ENCODE measurements around the gene PLA2G2E.
"Not testable (repeated sequence)": the region's sequence is repeated elsewhere in the genome, so short reads cannot be mapped to it uniquely, and the experiment has no call there.

PLA2G2E gene

GRCh38 chr1:19932866-19933265 is 9.4 kb upstream of the PLA2G2E start:
- Histone ChIP-seq H3K9me3 (ENCODE audit: control insufficient read depth in 2 of 2, low read length in 2 of 2) (peaks cover 20 to 22% of the 10 kb centered on the region in 2 donors), H3K27me3 (ENCODE audit: control insufficient read depth in 1 of 2, insufficient read depth in 2 of 2, low read length in 2 of 2) (no peaks in the 10 kb centered on the region)

GRCh38 chr1:19927130-19927421 is 3.7 kb upstream of the PLA2G2E start:
- H3K9ac ChIP-seq (ENCODE audit: low read length in 2 of 2); H3K4me3 ChIP-seq (ENCODE audit: low read length in 2 of 2); H3K27me3 ChIP-seq (ENCODE audit: control insufficient read depth in 1 of 2, insufficient read depth in 2 of 2, low read length in 2 of 2); H3K4me1 ChIP-seq (ENCODE audit: control insufficient read depth, insufficient read depth, low read length); H3K36me3 ChIP-seq (ENCODE audit: control insufficient read depth in 2 of 2, insufficient read depth in 2 of 2, low read length in 2 of 2); H3K27ac ChIP-seq (ENCODE audit: low read length): not testable (repeated sequence)
- H3K9me3 ChIP-seq (ENCODE audit: control insufficient read depth in 2 of 2, low read length in 2 of 2) = peaks cover 6 to 11% of the 10 kb centered on the region in 2 donors

More at GRCh38 chr1:19932866-19933265, 9.4 kb upstream of the PLA2G2E start:
- H3K27ac ChIP-seq (ENCODE audit: low read length) = no peak overlapping the region
- no peaks in the 10 kb centered on the region for H3K4me1 ChIP-seq (ENCODE audit: control insufficient read depth, insufficient read depth, low read length)
- H3K36me3 ChIP-seq (ENCODE audit: control insufficient read depth in 2 of 2, insufficient read depth in 2 of 2, low read length in 2 of 2) = no peaks in the 10 kb centered on the region
- no peak overlapping the region for H3K4me3 ChIP-seq (ENCODE audit: low read length in 2 of 2)
- H3K9ac ChIP-seq (ENCODE audit: low read length in 2 of 2) = no peak overlapping the region

DNA sequence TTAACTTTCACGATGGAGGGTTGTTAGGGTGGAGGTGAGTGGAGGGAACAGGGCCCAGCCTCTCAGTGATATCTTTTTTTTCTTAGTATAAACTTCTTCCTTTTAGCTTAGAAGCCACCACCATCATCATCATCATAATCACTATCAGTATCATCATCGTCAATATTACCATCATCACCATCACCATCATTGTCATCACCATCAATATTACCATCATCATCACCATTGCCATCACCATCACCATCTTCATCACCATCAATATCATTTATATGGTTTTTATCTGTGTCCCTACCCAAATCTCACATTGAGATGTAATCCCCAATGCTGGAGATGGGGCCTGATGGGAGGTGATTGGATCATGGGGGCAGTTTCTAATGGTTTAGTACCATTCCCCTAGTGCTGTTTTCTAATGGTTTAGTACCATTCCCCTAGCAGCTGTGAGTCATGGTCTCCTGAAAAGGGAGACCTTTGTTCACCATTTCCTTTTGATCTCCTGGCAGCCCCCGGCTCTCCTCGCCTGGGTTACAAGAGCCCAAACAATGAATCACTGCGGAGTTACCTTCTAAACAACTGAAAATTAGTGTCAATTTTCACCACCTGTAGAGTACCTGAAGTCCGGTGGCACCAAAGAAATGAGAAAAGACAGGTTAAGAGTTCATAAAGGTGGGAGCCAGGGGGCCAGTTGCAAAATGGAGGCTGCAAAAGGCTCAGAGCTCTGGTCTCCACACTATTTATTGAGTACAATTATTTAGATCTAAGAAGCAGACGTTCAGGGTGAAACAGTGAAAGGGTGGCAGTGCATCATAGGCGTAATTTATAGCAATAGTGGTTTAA is 3.1 kb upstream of the PLA2G2E start:
- Histone ChIP-seq H3K36me3 (ENCODE audit: control insufficient read depth in 2 of 2, insufficient read depth in 2 of 2, low read length in 2 of 2) (no peaks in the 10 kb centered on the region), H3K4me3 (ENCODE audit: low read length in 2 of 2) (no peak overlapping the region), H3K27ac (ENCODE audit: low read length) (no peak overlapping the region), H3K9me3 (ENCODE audit: control insufficient read depth in 2 of 2, low read length in 2 of 2) (peaks cover 5 to 10% of the 10 kb centered on the region in 2 donors), H3K4me1 (ENCODE audit: control insufficient read depth, insufficient read depth, low read length) (no peaks in the 10 kb centered on the region), H3K27me3 (ENCODE audit: control insufficient read depth in 1 of 2, insufficient read depth in 2 of 2, low read length in 2 of 2) (peaks cover 0 to 6% of the 10 kb centered on the region in 2 donors), H3K9ac (ENCODE audit: low read length in 2 of 2) (no peak overlapping the region)

GRCh38 chr1:19925342-19926070 is 2.1 kb upstream of the PLA2G2E start:
- Histone ChIP-seq H3K9ac (ENCODE audit: low read length in 2 of 2) (no peak overlapping the region), H3K4me1 (ENCODE audit: control insufficient read depth, insufficient read depth, low read length) (no peaks in the 10 kb centered on the region), H3K4me3 (ENCODE audit: low read length in 2 of 2) (no peak overlapping the region), H3K9me3 (ENCODE audit: control insufficient read depth in 2 of 2, low read length in 2 of 2) (peaks cover 0 to under 1% of the 10 kb centered on the region in 2 donors), H3K27me3 (ENCODE audit: control insufficient read depth in 1 of 2, insufficient read depth in 2 of 2, low read length in 2 of 2) (peaks cover 0 to 6% of the 10 kb centered on the region in 2 donors), H3K36me3 (ENCODE audit: control insufficient read depth in 2 of 2, insufficient read depth in 2 of 2, low read length in 2 of 2) (no peaks in the 10 kb centered on the region), H3K27ac (ENCODE audit: low read length) (no peak overlapping the region)

- Histone ChIP-seq H3K4me1 (ENCODE audit: control insufficient read depth, insufficient read depth, low read length) (no peaks in the 10 kb centered on the region), H3K9me3 (ENCODE audit: control insufficient read depth in 2 of 2, low read length in 2 of 2) (no peaks in the 10 kb centered on the region), H3K27ac (ENCODE audit: low read length) (no peak overlapping the region), H3K9ac (ENCODE audit: low read length in 2 of 2) (no peak overlapping the region), H3K27me3 (ENCODE audit: control insufficient read depth in 1 of 2, insufficient read depth in 2 of 2, low read length in 2 of 2) (peaks cover 0 to 6% of the 10 kb centered on the region in 2 donors), H3K4me3 (ENCODE audit: low read length in 2 of 2) (no peak overlapping the region), H3K36me3 (ENCODE audit: control insufficient read depth in 2 of 2, insufficient read depth in 2 of 2, low read length in 2 of 2) (no peaks in the 10 kb centered on the region)
Observed at GRCh38 chr1:19923953-19924346, 533 bp upstream of the PLA2G2E start.

DNA sequence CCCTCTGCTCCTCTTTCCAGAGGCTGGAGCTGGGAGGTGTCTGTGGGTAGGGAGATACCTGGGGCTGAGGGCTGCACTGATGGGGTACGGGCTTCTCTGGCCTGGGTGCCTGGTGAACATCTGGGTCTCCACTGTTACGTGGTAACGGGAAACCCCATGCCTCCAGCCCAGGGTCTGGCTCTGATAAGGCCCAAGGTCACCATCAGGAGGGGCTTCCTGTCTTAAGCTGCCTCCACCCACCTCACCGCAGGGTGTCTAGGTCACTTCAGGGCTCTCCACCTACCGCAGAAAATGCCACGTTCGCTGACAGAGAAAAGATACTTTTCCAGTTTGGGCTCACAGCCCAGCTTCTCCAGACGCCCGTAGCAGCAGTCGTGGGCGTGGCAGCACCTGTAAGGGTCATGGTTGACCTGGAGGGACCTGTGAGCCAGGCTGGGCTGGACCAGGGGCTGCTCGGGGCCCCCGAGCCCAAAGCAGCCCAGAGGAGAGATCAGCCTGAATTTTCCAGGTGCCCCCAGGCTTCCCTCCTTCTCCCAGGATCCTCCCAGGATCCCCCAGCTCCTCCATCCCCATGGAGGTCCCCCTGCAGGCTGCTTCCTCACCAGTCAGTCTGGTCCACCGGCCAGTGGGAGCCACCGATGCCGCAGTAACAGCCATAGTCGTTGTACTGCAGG is 1.3 kb downstream of the PLA2G2E start:
- Histone ChIP-seq H3K4me3 (ENCODE audit: low read length in 2 of 2) (no peak overlapping the region), H3K9me3 (ENCODE audit: control insufficient read depth in 2 of 2, low read length in 2 of 2) (no peaks in the 10 kb centered on the region), H3K27me3 (ENCODE audit: control insufficient read depth in 1 of 2, insufficient read depth in 2 of 2, low read length in 2 of 2) (peaks cover 0 to 6% of the 10 kb centered on the region in 2 donors), H3K36me3 (ENCODE audit: control insufficient read depth in 2 of 2, insufficient read depth in 2 of 2, low read length in 2 of 2) (no peaks in the 10 kb centered on the region), H3K27ac (ENCODE audit: low read length) (no peak overlapping the region), H3K4me1 (ENCODE audit: control insufficient read depth, insufficient read depth, low read length) (no peaks in the 10 kb centered on the region), H3K9ac (ENCODE audit: low read length in 2 of 2) (no peak overlapping the region)

DNA sequence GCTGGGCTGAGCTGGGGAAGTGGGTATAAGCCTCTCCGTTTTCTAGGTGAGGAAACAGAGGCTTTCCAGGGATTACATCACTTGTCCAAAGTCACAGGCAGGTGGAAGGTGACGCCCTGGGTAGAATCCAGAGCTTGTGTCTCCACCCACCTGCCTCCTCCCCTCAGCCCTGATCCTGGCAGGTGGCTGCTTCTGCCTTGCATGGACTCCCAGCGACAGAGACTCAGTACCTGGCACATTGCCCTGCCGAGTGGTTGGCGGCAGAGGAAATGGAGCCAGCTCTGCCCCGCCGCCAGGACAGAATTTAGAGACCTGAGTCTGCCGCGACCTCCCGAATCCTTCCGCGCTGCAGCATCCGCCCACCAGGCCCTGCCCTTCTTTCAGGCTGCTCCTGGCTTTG is 2.1 kb downstream of the PLA2G2E start:
- H3K27me3 ChIP-seq (ENCODE audit: control insufficient read depth in 1 of 2, insufficient read depth in 2 of 2, low read length in 2 of 2) = peaks cover 0 to 6% of the 10 kb centered on the region in 2 donors
- no peak overlapping the region for H3K27ac ChIP-seq (ENCODE audit: low read length)
- H3K9me3 ChIP-seq (ENCODE audit: control insufficient read depth in 2 of 2, low read length in 2 of 2) = no peaks in the 10 kb centered on the region
- no peaks in the 10 kb centered on the region for H3K36me3 ChIP-seq (ENCODE audit: control insufficient read depth in 2 of 2, insufficient read depth in 2 of 2, low read length in 2 of 2)
- H3K4me1 ChIP-seq (ENCODE audit: control insufficient read depth, insufficient read depth, low read length) = no peaks in the 10 kb centered on the region
- H3K9ac ChIP-seq (ENCODE audit: low read length in 2 of 2) = no peak overlapping the region
- no peak overlapping the region for H3K4me3 ChIP-seq (ENCODE audit: low read length in 2 of 2)

DNA sequence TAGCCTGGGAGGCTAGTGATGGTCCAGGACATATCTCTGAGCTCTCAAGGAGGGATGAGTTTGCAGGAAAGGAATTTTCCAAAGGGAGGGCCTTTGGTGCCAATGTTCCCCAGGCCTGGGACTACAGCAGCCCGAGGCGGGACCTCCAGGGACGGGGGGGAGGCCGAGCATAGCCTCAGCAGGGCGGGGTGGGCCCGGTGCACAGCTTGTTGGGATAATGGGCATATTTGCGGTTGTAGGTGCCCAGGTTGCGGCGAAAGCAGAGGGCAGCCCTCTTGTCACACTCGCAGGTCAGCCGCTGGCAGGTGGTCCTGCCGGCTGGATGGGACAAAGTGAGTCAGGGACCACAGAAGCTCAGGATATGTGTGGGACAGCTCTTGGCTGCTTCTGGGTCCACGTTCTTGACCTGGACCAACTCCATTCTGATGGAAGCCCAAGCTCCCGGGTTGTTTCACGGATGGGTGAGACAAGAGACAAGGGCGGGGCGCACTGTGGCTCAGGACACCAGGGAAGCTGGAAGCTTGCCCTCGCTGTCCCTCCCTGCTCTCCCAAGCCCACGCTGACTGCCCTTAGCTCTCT is 3.2 kb downstream of the PLA2G2E start:
- peaks cover 0 to 6% of the 10 kb centered on the region in 2 donors for H3K27me3 ChIP-seq (ENCODE audit: control insufficient read depth in 1 of 2, insufficient read depth in 2 of 2, low read length in 2 of 2)
- no peak overlapping the region for H3K27ac ChIP-seq (ENCODE audit: low read length)
- no peaks in the 10 kb centered on the region for H3K36me3 ChIP-seq (ENCODE audit: control insufficient read depth in 2 of 2, insufficient read depth in 2 of 2, low read length in 2 of 2)
- no peak overlapping the region for H3K9ac ChIP-seq (ENCODE audit: low read length in 2 of 2)
- H3K9me3 ChIP-seq (ENCODE audit: control insufficient read depth in 2 of 2, low read length in 2 of 2) = no peaks in the 10 kb centered on the region
- no peaks in the 10 kb centered on the region for H3K4me1 ChIP-seq (ENCODE audit: control insufficient read depth, insufficient read depth, low read length)
- no peak overlapping the region for H3K4me3 ChIP-seq (ENCODE audit: low read length in 2 of 2)

GRCh38 chr1:19918057-19918456 is 5.4 kb downstream of the PLA2G2E start:
- peaks cover 0 to 1% of the 10 kb centered on the region in 2 donors for H3K27me3 ChIP-seq (ENCODE audit: control insufficient read depth in 1 of 2, insufficient read depth in 2 of 2, low read length in 2 of 2)
- peaks cover under 1 to 10% of the 10 kb centered on the region in 2 donors for H3K36me3 ChIP-seq (ENCODE audit: control insufficient read depth in 2 of 2, insufficient read depth in 2 of 2, low read length in 2 of 2)
- H3K9me3 ChIP-seq (ENCODE audit: control insufficient read depth in 2 of 2, low read length in 2 of 2) = no peaks in the 10 kb centered on the region
- no peak overlapping the region for H3K27ac ChIP-seq (ENCODE audit: low read length)
- H3K4me1 ChIP-seq (ENCODE audit: control insufficient read depth, insufficient read depth, low read length) = no peaks in the 10 kb centered on the region
- H3K4me3 ChIP-seq (ENCODE audit: low read length in 2 of 2) = no peak overlapping the region
- H3K9ac ChIP-seq (ENCODE audit: low read length in 2 of 2) = no peak overlapping the region

DNA sequence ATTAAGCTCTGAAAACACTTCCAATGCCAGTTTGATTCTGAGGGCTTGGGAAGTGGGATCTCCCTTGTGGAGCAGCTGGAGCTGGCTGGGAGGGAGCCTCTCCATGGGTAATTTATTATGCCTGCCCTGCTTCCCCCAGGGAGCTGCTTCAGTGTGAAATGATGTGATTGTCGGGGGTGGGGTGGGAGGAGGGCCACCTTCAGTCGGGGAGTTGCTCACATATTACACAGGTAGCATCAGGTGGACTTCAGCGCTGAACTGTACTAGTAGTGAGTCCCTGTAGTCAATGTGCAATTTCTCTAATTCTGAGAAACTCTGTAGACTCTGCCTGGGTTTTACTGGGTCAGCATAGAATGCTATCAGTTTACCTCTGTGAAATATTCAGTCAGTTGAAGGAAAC is 12.8 kb downstream of the PLA2G2E start:
- Histone ChIP-seq H3K27ac (ENCODE audit: low read length) (no peak overlapping the region), H3K9ac (ENCODE audit: low read length in 2 of 2) (no peak overlapping the region), H3K36me3 (ENCODE audit: control insufficient read depth in 2 of 2, insufficient read depth in 2 of 2, low read length in 2 of 2) (peaks cover 54 to 63% of the 10 kb centered on the region in 2 donors), H3K27me3 (ENCODE audit: control insufficient read depth in 1 of 2, insufficient read depth in 2 of 2, low read length in 2 of 2) (no peaks in the 10 kb centered on the region), H3K4me3 (ENCODE audit: low read length in 2 of 2) (no peak overlapping the region), H3K4me1 (ENCODE audit: control insufficient read depth, insufficient read depth, low read length) (no peaks in the 10 kb centered on the region), H3K9me3 (ENCODE audit: control insufficient read depth in 2 of 2, low read length in 2 of 2) (no peaks in the 10 kb centered on the region)
